Thoracic aorta (tissue), 2 donors: Measurements from ENCODE around the gene TNFAIP8. TPM values are rescaled to one million over a fixed set of nuclear protein-coding genes. Genes with fewer than 3 reads are reported as not detected.

ENCODE experiments used
- ATAC-seq: fragments of 150-250 bp; one replicate; pipeline ENCODE4 v1.8.0; 2017; ENCODE audit warnings: low read depth; ENCODE audit not compliant: insufficient number of reproducible peaks, low FRiP score
- DNase-seq: peaks from one replicate; pipeline ENCODE4 v3.0.0-alpha.2; 2020; ENCODE audit warnings: low spot score
- H3K27ac ChIP-seq, 2 donors: fragments of 200-600 bp; sonication (generic); 1 replicate in 1 of 2; 2 replicates in 1 of 2; pipeline ENCODE4 v1.5.1; 2016; ENCODE audit warnings: mild to moderate bottlenecking in 2 of 2, moderate library complexity in 2 of 2
- H3K27me3 ChIP-seq: fragments of 200-600 bp; sonication (generic); replicated peaks from 2 replicates; pipeline ENCODE4 v1.6.0; 2016; ENCODE audit warnings: mild to moderate bottlenecking; ENCODE audit not compliant: insufficient read depth
- H3K36me3 ChIP-seq: fragments of 200-600 bp; sonication (generic); one replicate; pipeline ENCODE4 v1.5.1; 2016
- H3K4me1 ChIP-seq, 2 donors: fragments of 200-600 bp; sonication (generic); 1 replicate in 1 of 2; 2 replicates in 1 of 2; pipeline versions ENCODE4 v1.5.1 to v1.6.0; 2016; ENCODE audit warnings: low read depth in 2 of 2, mild to moderate bottlenecking in 1 of 2; ENCODE audit not compliant: control insufficient read depth in 1 of 2
- H3K4me3 ChIP-seq: fragments of 200-600 bp; sonication (generic); 2 replicates; pipeline ENCODE4 v1.5.1; 2016; ENCODE audit warnings: mild to moderate bottlenecking
- H3K9me3 ChIP-seq: fragments of 200-600 bp; sonication (generic); 2 replicates; pipeline ENCODE4 v1.5.1; 2016
- total RNA-seq, 2 donors: library from RNA; depleted of rRNA; stranded (reverse); fragments of >200 nt; gene quantifications; one replicate each; pipeline versions ENCODE4 v1.1.0 to v1.2.3, GENCODE V29; 2016
- TF ChIP-seq, protein P1 (sequence below): fragments of 200-600 bp; sonication (generic); IDR thresholded peaks from one replicate; pipeline ENCODE4 v1.5.1; 2019; ENCODE audit warnings: antibody characterized with exemption

TNFAIP8 gene
- total RNA-seq, 2 donors from 2014 or later: 16.8 to 34.1 TPM

DNA sequence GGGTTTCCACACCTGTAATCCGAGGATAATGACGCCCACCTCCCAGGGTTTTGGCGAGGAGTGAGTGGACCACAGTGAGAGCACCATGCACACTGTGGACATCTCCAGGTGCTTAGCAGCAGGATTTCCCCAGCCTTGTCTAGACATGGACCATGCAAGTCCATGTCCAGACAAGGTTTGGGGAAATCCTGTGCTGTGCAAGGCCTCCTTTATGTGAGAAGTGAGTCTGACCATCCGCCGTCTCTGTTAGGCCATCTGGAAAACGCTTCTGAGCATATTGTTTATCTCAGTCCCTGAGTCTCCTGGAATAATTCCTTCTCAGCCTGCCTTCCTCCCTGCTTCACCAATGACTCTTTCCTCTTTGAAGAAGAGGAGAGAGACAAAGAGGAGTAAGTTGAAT, 26.2 kb upstream of the TNFAIP8 start:
- no peaks in the 10 kb centered on the region for H3K9me3 ChIP-seq
- peak overlapping the region in 1 of 2 donors; percentile 16 for H3K27ac ChIP-seq
- no peaks in the 10 kb centered on the region for H3K27me3 ChIP-seq
- no peak overlapping the region for H3K4me3 ChIP-seq
- peaks cover 16 to 26% of the 10 kb centered on the region in 2 donors for H3K4me1 ChIP-seq
- H3K36me3 ChIP-seq: no peaks in the 10 kb centered on the region
- TF ChIP-seq, protein P1, sequence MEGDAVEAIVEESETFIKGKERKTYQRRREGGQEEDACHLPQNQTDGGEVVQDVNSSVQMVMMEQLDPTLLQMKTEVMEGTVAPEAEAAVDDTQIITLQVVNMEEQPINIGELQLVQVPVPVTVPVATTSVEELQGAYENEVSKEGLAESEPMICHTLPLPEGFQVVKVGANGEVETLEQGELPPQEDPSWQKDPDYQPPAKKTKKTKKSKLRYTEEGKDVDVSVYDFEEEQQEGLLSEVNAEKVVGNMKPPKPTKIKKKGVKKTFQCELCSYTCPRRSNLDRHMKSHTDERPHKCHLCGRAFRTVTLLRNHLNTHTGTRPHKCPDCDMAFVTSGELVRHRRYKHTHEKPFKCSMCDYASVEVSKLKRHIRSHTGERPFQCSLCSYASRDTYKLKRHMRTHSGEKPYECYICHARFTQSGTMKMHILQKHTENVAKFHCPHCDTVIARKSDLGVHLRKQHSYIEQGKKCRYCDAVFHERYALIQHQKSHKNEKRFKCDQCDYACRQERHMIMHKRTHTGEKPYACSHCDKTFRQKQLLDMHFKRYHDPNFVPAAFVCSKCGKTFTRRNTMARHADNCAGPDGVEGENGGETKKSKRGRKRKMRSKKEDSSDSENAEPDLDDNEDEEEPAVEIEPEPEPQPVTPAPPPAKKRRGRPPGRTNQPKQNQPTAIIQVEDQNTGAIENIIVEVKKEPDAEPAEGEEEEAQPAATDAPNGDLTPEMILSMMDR: no peak
- DNase-seq (no peak), ATAC-seq (no peak)

DNA sequence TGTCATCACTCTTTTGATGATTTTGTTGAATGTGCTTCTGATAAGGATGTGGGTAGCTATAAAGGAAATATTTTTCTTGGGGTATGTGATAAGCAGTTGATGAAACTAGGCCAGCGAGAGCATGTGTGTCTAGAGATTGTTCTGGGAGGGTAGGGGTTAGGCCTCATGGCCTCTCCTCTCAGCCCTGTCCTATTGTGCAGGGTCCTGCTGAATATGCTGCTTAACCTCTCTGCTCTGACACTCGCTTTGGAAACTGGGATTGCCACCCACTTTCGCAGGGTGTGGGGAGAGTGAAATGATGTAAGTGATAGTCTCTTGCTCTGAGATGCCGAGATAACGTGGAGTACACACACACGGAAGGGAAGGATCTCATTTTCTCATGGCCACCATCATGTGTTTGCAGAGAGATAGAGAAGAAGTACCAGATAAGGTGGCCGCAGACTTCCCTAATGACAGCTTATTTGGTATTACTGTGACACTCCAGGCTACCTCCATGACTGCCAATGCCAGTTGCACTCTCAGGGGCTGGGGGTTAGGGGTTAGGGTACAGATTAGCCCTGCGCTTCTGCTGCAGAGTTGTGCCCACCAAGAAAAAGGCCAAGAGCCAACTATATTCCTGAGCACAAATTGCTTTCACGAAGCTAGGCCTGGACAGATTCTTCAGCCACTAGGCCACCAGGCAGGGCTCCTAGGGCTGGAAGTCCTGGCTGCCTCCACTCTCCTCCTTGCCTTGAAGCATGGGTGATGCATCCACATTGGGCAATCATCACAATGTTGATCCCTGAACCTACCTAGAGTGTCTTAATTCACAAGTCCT, 25.2 kb upstream of the TNFAIP8 start:
- TF ChIP-seq, protein P1: no peak
- Histone ChIP-seq H3K36me3 (no peaks in the 10 kb centered on the region), H3K4me3 (no peak overlapping the region), H3K27me3 (no peaks in the 10 kb centered on the region), H3K27ac (no peak overlapping the region), H3K4me1 (peaks cover 15 to 31% of the 10 kb centered on the region in 2 donors), H3K9me3 (no peaks in the 10 kb centered on the region)
- no peak for DNase-seq
- no peak for ATAC-seq

DNA sequence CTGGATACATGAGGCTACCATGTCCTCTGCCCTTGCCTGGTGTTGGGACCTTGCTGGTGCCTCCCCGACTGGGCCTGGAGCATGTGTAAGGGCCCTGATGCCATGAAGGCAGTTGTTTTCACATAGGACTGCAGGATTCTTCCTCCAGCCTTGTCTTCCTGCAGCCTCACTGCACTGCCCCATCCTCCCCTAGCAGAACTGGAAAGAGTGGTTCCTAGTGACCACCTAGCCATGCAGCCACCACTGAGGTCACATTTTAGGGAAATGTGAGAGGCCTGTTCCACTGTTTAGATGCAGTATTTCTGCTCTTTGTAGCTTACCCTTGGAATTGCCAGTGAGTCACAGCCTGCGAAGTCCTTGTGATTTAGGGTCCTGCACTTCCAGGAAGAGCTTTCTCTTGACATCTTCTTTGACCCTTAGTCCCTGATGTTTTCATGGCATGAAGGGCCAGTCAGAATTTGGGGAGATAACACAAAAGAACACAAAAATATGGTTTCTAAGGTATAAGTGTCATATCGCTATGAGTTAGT, 24.2 kb upstream of the TNFAIP8 start:
- TF ChIP-seq, protein P1: no peak
- H3K27ac ChIP-seq: no peak overlapping the region
- no peak for ATAC-seq
- H3K9me3 ChIP-seq: no peaks in the 10 kb centered on the region
- H3K27me3 ChIP-seq: no peaks in the 10 kb centered on the region
- no peak overlapping the region for H3K4me3 ChIP-seq
- no peaks in the 10 kb centered on the region for H3K36me3 ChIP-seq
- H3K4me1 ChIP-seq: peaks cover 15 to 32% of the 10 kb centered on the region in 2 donors
- DNase-seq: no peak

DNA sequence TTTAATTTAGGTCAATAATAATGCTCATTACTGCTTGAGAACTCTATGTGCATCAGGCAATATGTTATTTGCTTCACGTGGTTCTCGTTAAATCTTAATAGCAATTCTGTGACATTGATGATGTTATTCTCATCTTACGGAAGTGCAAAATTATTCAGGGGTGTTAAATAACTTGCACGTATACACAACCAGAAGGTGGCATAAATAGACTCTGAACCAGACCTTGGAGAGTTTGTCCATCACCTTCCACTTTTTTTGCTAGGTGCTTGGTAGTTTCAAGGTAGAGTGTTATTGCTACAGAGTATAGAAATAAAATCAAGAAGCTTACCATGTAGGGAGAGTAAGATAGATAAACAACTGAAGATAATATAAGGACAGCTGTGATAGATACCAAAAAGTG, 23.6 kb upstream of the TNFAIP8 start:
- H3K36me3 ChIP-seq: no peaks in the 10 kb centered on the region
- no peaks in the 10 kb centered on the region for H3K27me3 ChIP-seq
- H3K4me1 ChIP-seq: peaks cover 15 to 27% of the 10 kb centered on the region in 2 donors
- ATAC-seq: no peak
- no peak overlapping the region for H3K27ac ChIP-seq
- H3K9me3 ChIP-seq: no peaks in the 10 kb centered on the region
- TF ChIP-seq, protein P1: no peak
- no peak overlapping the region for H3K4me3 ChIP-seq
- DNase-seq: no peak

DNA sequence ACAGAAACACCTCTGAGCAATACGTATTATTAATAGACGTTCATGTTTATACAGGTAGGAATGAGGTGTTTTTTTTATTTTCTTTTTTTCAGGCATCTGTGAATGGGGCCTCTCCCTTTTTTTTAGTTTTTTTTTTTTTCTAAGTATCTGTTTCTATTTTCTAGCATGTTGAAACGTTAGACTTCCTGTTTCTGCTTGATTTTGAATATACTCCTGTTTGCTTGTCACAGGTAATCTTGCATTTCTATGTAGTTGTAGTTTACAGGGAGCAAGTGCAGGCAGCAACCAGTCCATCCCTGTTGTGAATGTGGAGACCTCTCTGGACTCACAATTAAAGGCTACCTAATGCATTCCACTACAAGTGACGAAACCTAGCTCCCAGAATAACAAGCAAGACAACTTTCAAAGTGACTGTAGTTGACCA, 22.8 kb upstream of the TNFAIP8 start:
- no peaks in the 10 kb centered on the region for H3K9me3 ChIP-seq
- H3K36me3 ChIP-seq: no peaks in the 10 kb centered on the region
- TF ChIP-seq, protein P1: no peak
- ATAC-seq (no peak), DNase-seq (no peak)
- H3K27me3 ChIP-seq: no peaks in the 10 kb centered on the region
- no peak overlapping the region for H3K27ac ChIP-seq
- H3K4me3 ChIP-seq: no peak overlapping the region
- H3K4me1 ChIP-seq: peaks cover 12 to 19% of the 10 kb centered on the region in 2 donors
